EH (cell line): ENCODE data around the gene TEX14.
"Not testable (repeated sequence)": the region's sequence is repeated elsewhere in the genome, so short reads cannot be mapped to it uniquely, and the experiment has no call there.

Source experiments
- DNase-seq: peaks from one replicate; pipeline ENCODE4 v3.0.0-alpha.2; 2015; ENCODE audit warnings: low read depth

Gene TEX14

DNA sequence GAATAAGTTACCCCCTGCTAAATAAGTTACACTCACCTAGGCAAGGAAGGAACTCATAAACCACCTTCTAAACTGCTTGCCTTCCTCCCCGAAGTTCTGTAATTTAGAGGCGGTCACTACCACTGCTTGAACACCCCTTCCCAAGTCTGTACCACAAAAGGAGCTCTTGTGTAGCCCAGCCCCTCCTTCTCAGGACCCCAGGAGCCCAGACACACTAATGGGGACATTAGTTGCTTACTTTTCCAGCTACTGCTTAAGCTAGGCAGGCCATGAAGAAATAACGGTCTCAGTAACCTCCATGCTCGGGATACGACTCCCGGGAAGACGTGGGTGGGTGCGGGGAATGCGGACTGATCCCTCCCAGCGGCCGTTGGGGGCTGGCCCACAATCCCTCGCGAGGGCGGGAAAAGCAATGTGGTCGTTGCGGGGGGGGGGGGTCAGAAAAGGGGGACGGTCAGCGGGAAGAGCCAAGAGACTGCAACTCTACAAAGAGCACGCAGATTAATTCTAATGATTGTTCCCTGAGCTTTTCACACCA is at the start of gene TEX14:
TEX14 (minus strand) TSS at position 345 of the 538 bp plus-strand sequence. CDS start 40,044 bp downstream, outside the sequence.
- no peak for DNase-seq

DNA sequence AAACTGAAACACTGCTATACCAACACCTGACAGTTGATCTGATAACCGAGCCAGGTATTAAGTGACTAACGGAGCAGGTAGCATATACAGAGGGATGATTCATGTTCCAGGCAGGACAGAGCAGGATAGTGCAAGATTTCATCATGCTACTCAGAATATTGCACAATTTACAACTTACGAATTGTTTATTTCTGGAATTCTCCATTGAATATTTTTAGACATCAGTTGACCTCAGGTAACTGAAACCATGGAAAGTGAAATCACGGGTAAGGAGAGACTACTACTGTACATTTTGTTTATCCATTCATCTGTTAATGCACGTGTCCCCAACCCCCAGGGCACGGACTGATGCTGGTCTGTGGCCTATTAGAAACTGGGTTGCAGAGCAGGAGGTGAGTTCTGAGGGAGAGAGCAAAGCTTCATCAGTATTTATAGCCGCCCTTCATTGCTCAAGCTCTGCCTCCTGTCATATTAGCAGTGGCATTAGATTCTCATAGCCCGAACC is 49.3 kb upstream of the TEX14 start:
- DNase-seq: peak; percentile 44

DNA sequence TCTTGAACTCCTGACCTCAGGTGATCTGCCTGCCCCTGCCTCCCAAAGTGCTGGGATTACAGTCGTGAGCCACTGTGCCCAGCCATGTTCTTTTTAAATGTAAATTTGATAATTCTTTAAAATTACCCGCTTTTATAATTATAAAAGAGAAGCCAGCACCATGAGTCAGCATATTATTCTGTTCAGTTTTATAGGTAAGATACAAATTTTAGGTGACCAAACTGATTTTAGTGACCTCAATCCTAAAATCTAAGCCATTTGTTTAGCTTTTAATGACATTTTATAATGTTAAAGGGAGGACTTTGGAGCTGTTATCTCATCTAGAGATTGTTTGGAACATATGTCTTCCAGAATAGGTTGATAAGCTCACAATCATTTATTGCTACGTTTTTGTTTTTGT is 43.0 kb upstream of the TEX14 start:
- DNase-seq: no peak

- DNase-seq: no peak
Observed at GRCh38 chr17:58734040-58734439, 42.2 kb upstream of the TEX14 start.

GRCh38 chr17:58730937-58731336 is 39.1 kb upstream of the TEX14 start:
- no peak for DNase-seq

- DNase-seq: no peak
Observed at GRCh38 chr17:58728798-58729197, 37.0 kb upstream of the TEX14 start.

GRCh38 chr17:58722696-58723095 is 30.9 kb upstream of the TEX14 start:
- no peak for DNase-seq

DNA sequence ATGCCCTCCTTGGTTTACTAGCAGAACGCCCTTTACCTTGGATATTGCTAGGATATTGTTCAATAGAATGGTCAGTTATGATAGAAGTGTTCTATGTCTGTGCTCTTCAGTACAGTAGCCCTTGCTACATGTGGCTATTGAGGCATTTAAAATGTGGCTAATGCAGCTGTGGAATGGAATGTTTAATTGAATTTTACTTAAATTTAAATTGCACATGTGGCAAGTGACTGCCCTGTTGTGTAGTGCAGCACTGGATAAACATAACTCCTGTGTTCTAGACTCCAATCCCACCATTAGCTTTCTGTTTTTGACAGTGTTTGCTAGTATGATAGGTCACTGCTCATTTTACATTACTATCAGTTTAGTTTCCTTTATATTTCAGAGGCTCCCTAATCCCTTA is 30.4 kb upstream of the TEX14 start:
- no peak for DNase-seq

DNA sequence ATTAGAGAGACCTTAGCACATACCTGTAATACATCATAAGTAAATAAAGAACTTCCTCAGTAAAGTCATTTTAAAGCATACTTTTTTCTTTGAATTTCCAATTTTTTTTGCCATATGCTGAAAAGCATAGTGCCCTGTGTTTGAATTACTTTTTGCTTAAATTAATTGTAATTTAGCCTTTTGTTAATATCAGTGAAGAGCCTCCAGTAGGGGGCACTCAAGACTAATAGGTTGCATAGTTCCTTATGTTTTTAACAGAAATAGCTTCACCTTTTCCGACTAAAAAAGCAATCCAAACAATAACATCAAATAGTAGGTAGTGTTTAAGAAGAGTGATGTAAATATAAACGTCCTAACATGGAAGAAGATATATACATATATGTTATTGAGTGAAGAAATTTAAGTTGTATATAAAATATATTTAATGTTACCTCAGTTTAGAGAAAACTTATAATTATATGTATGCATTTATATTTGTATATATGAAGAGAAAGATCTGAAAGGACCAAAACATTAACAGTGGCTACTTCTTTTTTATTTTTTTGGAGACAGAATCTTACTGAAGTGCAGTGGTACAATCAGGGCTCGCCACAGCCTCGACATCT is 19.2 kb upstream of the TEX14 start:
- peak; percentile 65 for DNase-seq

DNA sequence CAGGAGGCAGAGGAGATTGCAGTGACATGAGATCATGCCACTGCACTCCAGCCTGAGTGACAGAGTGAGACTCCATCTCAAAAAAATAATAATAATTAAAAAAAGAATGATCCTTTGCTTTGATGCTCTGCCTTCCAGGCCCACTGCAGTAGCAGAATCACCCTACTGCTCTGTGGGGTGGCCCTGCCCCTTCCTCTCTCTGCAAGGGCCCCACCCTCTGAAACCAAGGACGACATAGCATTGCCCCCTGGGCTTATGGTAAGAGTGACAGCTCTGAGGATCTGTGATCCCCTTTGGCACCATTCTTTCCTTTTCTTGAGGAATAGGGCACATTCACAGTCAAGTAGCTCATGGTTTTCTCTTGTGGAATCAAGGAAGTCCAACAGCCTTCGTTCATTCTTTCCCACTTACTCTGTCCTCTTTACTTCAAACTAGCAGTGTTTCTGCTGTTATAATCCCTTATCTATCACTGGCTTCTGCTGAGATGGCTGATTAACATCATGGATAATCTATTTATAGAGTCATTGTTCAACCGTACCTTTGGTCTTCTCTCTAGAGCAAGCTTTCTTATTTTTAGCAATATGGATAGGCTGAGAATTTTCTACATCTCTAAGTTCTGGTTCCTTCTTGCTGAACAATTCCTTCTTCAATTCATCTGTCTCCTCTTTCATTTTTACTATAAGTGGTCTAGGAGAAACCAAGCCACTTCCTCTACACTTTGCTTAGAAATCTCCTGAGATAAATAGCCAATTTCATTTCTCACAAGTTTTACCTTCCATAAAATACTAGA is 14.7 kb upstream of the TEX14 start:
- no peak for DNase-seq

GRCh38 chr17:58703916-58704286 is 12.1 kb upstream of the TEX14 start:
- no peak for DNase-seq

DNA sequence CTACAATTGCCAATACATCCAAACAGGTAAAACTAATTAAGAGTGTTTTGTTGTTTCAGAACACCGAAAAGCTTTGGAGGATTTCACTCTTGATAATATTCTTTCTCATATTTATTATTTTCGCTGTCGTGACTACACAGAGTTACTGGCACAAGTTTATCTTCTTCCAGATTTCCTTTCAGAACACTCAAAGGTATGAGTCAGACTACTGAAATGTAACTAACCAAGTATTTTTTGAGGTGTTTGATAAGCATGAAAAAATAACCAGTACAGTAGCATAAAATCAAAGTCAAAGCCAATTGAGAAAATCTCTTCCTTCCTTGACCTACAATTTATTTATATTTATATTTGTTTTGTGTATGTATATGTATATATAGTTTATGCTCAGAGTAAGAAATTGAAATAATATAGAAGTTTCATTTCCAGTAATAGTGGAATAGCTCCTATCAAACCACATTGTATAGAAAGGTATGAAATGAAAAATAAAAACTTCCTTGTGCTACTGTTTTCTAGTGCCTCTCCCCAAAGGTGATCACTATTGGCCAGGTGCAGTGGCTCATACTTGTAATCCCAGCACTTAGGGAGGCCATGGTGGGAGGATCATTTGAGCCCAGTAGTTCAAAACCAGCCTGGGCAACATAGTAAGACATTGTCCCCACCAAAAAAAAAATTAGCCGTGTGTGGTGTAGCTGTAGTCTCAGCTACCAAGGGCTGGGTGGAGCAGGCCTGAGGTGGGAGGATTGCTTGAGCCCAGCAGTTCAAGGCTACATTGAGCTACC is 11.5 kb upstream of the TEX14 start:
- peak; percentile 55 for DNase-seq

DNA sequence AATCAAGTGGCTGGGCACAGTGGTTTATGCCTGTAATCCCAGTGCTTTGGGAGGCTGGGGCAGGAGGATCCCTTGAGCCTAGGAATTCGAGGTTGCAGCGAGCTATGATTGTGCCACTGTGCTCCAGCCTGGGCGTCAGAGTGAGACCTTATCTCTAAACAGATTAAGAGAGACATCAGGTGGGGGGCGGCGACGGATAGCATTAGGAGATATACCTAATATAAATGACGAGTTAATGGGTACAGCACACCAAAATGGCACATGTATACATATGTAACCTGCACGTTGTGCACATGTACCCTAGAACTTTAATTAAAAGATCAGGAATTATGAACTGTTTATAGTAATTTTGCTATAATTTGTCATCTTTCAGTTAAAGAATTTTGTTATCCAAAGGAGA is 10.9 kb upstream of the TEX14 start:
- DNase-seq: no peak

DNA sequence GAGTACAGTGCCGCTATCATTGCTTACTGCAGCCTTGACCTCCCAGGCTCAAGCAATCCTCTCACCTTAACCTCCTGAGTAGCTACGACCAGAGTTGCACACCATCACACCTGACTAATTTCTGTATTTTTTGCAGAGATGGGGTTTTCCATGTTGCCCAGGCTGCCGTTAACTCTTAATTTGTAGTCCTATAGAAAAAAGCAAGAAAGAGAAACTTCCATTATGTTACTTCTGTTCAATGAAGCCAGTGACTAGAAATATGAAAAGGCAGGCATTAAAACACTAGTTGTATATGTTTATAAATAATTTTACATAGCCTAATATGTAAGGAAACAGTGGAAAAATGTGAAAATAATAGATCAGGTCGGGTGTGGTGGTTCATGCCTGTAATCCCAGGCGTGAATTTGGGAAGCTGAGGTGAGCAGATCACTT is 10.2 kb upstream of the TEX14 start:
- DNase-seq: no peak

DNA sequence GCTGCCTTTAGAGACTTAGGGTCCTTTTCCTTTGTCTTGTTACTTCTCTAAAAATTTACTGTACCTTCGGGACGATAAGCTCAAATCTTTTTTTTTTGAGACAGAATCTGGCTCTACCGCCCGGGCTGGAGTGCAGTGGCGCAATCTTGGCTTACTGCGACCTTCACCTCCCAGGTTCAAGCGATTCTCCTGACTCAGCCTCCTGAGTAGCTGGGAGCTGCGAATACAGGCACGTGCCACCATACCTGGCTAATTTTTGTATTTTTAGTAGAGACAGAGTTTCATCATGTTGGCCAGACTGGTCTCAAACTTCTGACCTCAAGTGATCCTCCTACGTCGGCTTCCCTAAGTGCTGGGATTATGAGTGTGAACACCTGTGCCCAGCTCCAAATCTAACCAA is 7.9 kb upstream of the TEX14 start:
- DNase-seq: no peak

DNA sequence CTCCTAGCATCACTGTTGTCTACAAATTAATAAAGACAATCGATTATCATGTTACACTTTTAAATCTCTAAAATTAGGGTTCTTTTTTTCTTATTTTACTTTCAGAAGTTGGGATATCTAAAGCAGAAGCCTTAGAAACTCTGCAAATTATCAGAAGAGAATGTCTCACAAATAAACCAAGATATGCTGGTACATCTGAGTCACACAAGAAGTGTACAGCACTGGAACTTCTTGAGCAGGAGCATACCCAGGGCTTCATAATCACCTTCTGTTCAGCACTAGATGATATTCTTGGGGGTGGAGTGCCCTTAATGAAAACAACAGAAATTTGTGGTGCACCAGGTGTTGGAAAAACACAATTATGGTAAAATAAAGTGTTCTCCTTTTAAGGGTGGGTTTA is 3.0 kb upstream of the TEX14 start:
- no peak for DNase-seq

- no peak for DNase-seq
Observed at GRCh38 chr17:58694302-58694701, 2.5 kb upstream of the TEX14 start.

DNA sequence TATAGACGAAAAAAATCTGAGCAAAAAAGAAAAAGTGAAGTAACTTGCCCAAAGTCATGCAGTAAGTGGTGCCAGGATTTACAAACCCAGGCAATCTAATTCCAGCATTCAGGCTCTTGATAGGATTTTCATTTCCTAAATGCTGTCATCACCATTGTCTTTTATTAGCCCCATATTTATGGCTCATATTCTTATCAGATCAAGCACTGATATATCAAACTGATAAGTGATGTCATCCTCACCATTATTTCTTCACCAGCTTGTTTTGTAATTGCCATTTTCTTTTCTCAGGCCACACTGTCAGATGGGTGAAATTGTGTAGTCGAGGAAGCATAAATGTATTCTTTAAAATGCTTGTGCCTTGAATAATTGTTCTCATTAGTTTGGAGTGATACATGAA is 1.9 kb upstream of the TEX14 start:
- DNase-seq: peak; percentile 3

- no peak for DNase-seq
Observed at GRCh38 chr17:58693208-58693607, 1.4 kb upstream of the TEX14 start.

GRCh38 chr17:58692239-58693055 is 602 bp upstream of the TEX14 start, which contains the start of gene RAD51C:
TSS of gene RAD51C (plus strand) at chr17:58692602. CDS start at chr17:58692644, 42 bp downstream.
- peak; percentile 81 for DNase-seq

DNA sequence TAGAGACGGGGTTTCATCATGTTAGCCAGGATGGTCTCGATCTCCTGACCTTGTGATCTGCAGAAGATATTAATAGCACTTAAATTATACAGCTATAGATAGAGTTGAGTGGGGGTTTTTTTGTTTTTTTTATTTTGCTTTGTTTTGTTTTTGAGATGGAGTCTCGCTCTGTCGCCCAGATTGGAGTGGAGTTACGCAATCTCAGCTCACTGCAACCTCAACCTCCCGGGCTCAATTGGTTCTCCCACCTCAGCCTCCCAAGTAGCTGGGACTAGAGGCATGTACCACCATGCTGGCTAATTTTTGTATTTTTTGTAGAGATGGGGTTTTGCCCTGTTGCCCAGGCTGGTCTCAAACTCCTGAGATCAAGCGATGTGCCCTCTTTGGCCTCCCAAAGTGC is 1.8 kb downstream of the TEX14 start:
- DNase-seq: not testable (repeated sequence)

DNA sequence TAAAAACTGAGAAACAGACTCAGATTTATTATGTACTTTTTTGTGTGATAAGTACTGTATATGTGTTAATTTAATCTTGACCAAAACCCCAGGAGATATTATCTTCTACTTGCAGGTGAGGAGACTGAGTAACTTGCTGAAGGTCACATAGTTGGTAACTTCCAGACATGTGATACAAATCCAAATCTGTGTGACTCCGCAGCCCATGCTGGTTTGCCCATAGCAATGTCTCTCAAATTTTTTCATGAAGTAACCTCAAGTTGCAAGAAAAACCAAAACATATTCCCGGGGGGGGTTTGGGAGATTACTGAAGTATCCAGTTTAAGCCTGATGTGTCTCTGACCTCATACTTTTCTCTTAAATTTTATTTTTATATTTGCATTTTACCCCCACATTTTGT is 3.3 kb downstream of the TEX14 start:
- no peak for DNase-seq
